ENCODE results near the gene SPEN.

GRCh38 chr1:15975358-15975804 lies 127.9 kb downstream of the SPEN start:
- TF ChIP-seq CTCF (IDR thresholded peaks at IDR 0.05) = no peak
- TF ChIP-seq POLR2A (IDR thresholded peaks at IDR 0.05) = no peak

Measured in lower leg skin (tissue), 3 donors.